H9 (cell line): ENCODE data around the gene TMEM234. TPM values are rescaled to one million over a fixed set of nuclear protein-coding genes. Genes with fewer than 3 reads are reported as not detected.

ENCODE experiments used
- DNase-seq: peaks from one replicate; pipeline ENCODE4 v3.0.0-alpha.2; 2017
- H2AFZ ChIP-seq: one replicate; pipeline ENCODE4 v1.6.1; 2013; ENCODE audit warnings: mild to moderate bottlenecking, low read length, control low read depth, moderate library complexity
- H2AK5ac ChIP-seq: 2 replicates; pipeline ENCODE4 v1.6.1; 2013; ENCODE audit warnings: low read length, control low read depth, mixed read lengths; ENCODE audit not compliant: insufficient read length
- H2BK120ac ChIP-seq: one replicate; pipeline ENCODE4 v1.6.1; 2013; ENCODE audit warnings: low read depth, mild to moderate bottlenecking, low read length, control low read depth, inconsistent platforms; ENCODE audit not compliant: poor library complexity, severe bottlenecking
- H2BK12ac ChIP-seq: 2 replicates; pipeline ENCODE4 v1.6.1; 2013; ENCODE audit warnings: low read length, control low read depth, mixed read lengths, low read depth; ENCODE audit not compliant: insufficient read length
- H2BK15ac ChIP-seq: 2 replicates; pipeline ENCODE4 v1.6.1; 2013; ENCODE audit warnings: low read depth, low read length, control low read depth
- H2BK20ac ChIP-seq: one replicate; pipeline ENCODE4 v1.6.1; 2013; ENCODE audit warnings: low read depth, mild to moderate bottlenecking, low read length, control low read depth, inconsistent platforms; ENCODE audit not compliant: poor library complexity, severe bottlenecking
- H2BK5ac ChIP-seq: 2 replicates; pipeline ENCODE4 v1.6.1; 2013; ENCODE audit warnings: low read length, control low read depth, mixed read lengths; ENCODE audit not compliant: insufficient read length
- H3K14ac ChIP-seq: 2 replicates; pipeline ENCODE4 v1.6.1; 2013; ENCODE audit warnings: low read length, control low read depth; ENCODE audit not compliant: insufficient read depth
- H3K18ac ChIP-seq: 2 replicates; pipeline ENCODE4 v1.6.1; 2013; ENCODE audit warnings: low read depth, mild to moderate bottlenecking, mixed read lengths, low read length, control low read depth; ENCODE audit not compliant: insufficient read length
- H3K23ac ChIP-seq: 2 replicates; pipeline ENCODE4 v1.6.1; 2013; ENCODE audit warnings: low read length, control low read depth, mixed read lengths, low read depth; ENCODE audit not compliant: insufficient read length
- H3K23me2 ChIP-seq: 2 replicates; pipeline ENCODE4 v1.6.1; 2013; ENCODE audit warnings: low read depth, mild to moderate bottlenecking, mixed read lengths, low read length, control low read depth; ENCODE audit not compliant: insufficient read length, poor library complexity, severe bottlenecking
- H3K27ac ChIP-seq: 2 replicates; pipeline ENCODE4 v1.5.1; 2013; ENCODE audit warnings: low read length, control low read depth, mixed read lengths, low read depth; ENCODE audit not compliant: insufficient read length
- H3K27me3 ChIP-seq: 2 replicates; pipeline ENCODE4 v1.6.1; 2013; ENCODE audit warnings: low read length, control low read depth, inconsistent platforms; ENCODE audit not compliant: insufficient read depth
- H3K4ac ChIP-seq: 2 replicates; pipeline ENCODE4 v1.6.1; 2013; ENCODE audit warnings: low read depth, mild to moderate bottlenecking, control low read depth, inconsistent platforms, low read length, moderate library complexity
- H3K4me1 ChIP-seq: 2 replicates; pipeline ENCODE4 v1.6.1; 2013; ENCODE audit warnings: low read length, control low read depth, inconsistent platforms; ENCODE audit not compliant: insufficient read depth
- H3K4me2 ChIP-seq: 2 replicates; pipeline ENCODE4 v1.6.1; 2013; ENCODE audit warnings: low read length, control low read depth, mixed read lengths; ENCODE audit not compliant: insufficient read length, insufficient read depth
- H3K56ac ChIP-seq: 2 replicates; pipeline ENCODE4 v1.6.1; 2013; ENCODE audit warnings: low read depth, mild to moderate bottlenecking, mixed read lengths, low read length, control low read depth; ENCODE audit not compliant: insufficient read length
- H3K79me1 ChIP-seq: 2 replicates; pipeline ENCODE4 v1.6.1; 2013; ENCODE audit warnings: low read depth, mild to moderate bottlenecking, moderate library complexity, low read length, control low read depth, inconsistent platforms; ENCODE audit not compliant: insufficient read depth, poor library complexity, severe bottlenecking
- H3K79me2 ChIP-seq: 2 replicates; pipeline ENCODE4 v1.6.1; 2013; ENCODE audit warnings: low read length, control low read depth, inconsistent platforms; ENCODE audit not compliant: insufficient read depth
- H3K9ac ChIP-seq: 2 replicates; pipeline ENCODE4 v1.6.1; 2013; ENCODE audit warnings: low read length, control low read depth, mixed read lengths; ENCODE audit not compliant: insufficient read length; ENCODE audit errors: extremely low read depth
- H3K9me3 ChIP-seq: one replicate; pipeline ENCODE4 v1.6.1; 2013; ENCODE audit warnings: low read depth, low read length, inconsistent platforms; ENCODE audit not compliant: control insufficient read depth
- H3T11ph ChIP-seq: one replicate; pipeline ENCODE4 v1.6.1; 2013; ENCODE audit warnings: mild to moderate bottlenecking, low read length, control low read depth, inconsistent platforms
- H4K20me1 ChIP-seq: one replicate; pipeline ENCODE4 v1.6.1; 2013; ENCODE audit not compliant: control insufficient read depth, insufficient read length, insufficient read depth
- H4K5ac ChIP-seq: 2 replicates; pipeline ENCODE4 v1.6.1; 2013; ENCODE audit warnings: low read depth, mild to moderate bottlenecking, mixed read lengths, low read length, control low read depth; ENCODE audit not compliant: insufficient read length
- H4K8ac ChIP-seq: replicated peaks from 2 replicates; pipeline ENCODE4 v1.6.1; 2013; ENCODE audit warnings: low read length, control low read depth, mixed read lengths, low read depth; ENCODE audit not compliant: insufficient read length
- H4K91ac ChIP-seq: 2 replicates; pipeline ENCODE4 v1.6.1; 2013; ENCODE audit warnings: low read depth, mild to moderate bottlenecking, moderate library complexity, mixed read lengths, low read length, control low read depth; ENCODE audit not compliant: insufficient read length
- H3K27ac Mint-ChIP-seq, 3 experiments: 2 replicates in 2 of 3; 3 replicates in 1 of 3; pipeline ENCODE4 v1.8.0; 2020 to 2021; ENCODE audit warnings: mixed read lengths in 3 of 3, mild to moderate bottlenecking in 1 of 3, moderate library complexity in 1 of 3
- H3K27me3 Mint-ChIP-seq: 2 replicates; pipeline ENCODE4 v1.8.0; 2021; ENCODE audit warnings: low read depth, mild to moderate bottlenecking, moderate library complexity, mixed read lengths
- H3K36me3 Mint-ChIP-seq, 3 experiments: 2 replicates in 2 of 3; 3 replicates in 1 of 3; pipeline ENCODE4 v1.8.0; 2020 to 2021; ENCODE audit warnings: low read depth in 3 of 3, mixed read lengths in 3 of 3; ENCODE audit not compliant: insufficient read depth in 1 of 3
- H3K4me1 Mint-ChIP-seq, 2 experiments: 2 replicates each; pipeline ENCODE4 v1.8.0; 2020; ENCODE audit warnings: mixed read lengths in 2 of 2
- H3K4me3 Mint-ChIP-seq, 2 experiments: 2 replicates in 1 of 2; 3 replicates in 1 of 2; pipeline ENCODE4 v1.8.0; 2020 to 2021; ENCODE audit warnings: mild to moderate bottlenecking in 2 of 2, mixed read lengths in 2 of 2, moderate library complexity in 1 of 2
- H3K9me3 Mint-ChIP-seq, 2 experiments: 2 replicates in 1 of 2; 3 replicates in 1 of 2; pipeline ENCODE4 v1.8.0; 2020; ENCODE audit warnings: mild to moderate bottlenecking in 2 of 2, mixed read lengths in 2 of 2, moderate library complexity in 1 of 2
- WGBS: extraction: QIAGEN DNeasy Blood & Tissue Kit; methylation state at CpG from one replicate; pipeline ENCODE4 v1.1.7; 2013; ENCODE audit warnings: missing lambda C conversion rate, low lambda C conversion rate, mixed read lengths; ENCODE audit not compliant: insufficient read length; ENCODE audit errors: extremely low coverage; 5-methylcytosine and 5-hydroxymethylcytosine counted together
- total RNA-seq: library from RNA; stranded (reverse); gene quantifications from 2 replicates; pipeline ENCODE4 v1.2.1, GENCODE V29; 2021
- TF ChIP-seq, protein P1 (sequence below): fragments of 200-600 bp; sonication (generic); conservative IDR thresholded peaks from 3 replicates; pipeline ENCODE4 v1.8.0; 2021; ENCODE audit warnings: antibody characterized with exemption, mild to moderate bottlenecking

TMEM234 gene
- total RNA-seq, 1 experiment from 2014 or later: 19.7 TPM

DNA sequence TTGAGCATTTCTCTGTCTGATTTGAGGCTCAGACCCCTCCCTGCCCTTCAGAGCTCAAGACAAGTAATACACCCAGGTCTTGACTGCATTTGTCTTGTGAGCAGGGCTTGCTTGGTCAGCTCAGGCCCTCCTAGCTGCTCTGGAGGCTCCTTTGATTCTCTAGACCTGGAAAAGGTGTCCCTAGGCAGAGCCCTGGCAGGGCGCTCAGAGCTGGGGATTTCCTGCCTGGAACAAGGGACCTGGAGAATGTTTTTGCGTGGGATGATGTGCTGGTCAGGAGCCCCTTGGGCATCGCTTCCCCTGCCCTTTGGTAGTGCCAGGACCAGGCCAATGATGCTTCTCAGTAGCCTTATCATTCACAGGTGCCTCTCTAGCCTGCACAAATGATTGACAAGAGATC is 26.6 kb downstream of the TMEM234 start:
- Histone ChIP-seq H4K20me1 (no peaks in the 10 kb centered on the region), H2AK5ac (no peak overlapping the region), H3K27me3 (no peaks in the 10 kb centered on the region), H3K79me2 (no peaks in the 10 kb centered on the region), H3K14ac (no peak overlapping the region), H3K23me2 (peaks cover 1% of the 10 kb centered on the region), H3K56ac (no peak overlapping the region), H4K5ac (no peak overlapping the region), H3K18ac (no peak overlapping the region), H3K9me3 (no peaks in the 10 kb centered on the region), H2BK120ac (no peak overlapping the region), H3K23ac (no peak overlapping the region), H3K4me2 (no peak overlapping the region), H3K79me1 (no peaks in the 10 kb centered on the region), H4K91ac (no peak overlapping the region), H3K4me1 (no peaks in the 10 kb centered on the region; the same call in 1 of the 2 replicates), H2AFZ (no peak overlapping the region), H2BK15ac (no peak overlapping the region), H2BK12ac (no peak overlapping the region), H3K9ac (no peak overlapping the region), H4K8ac (no peak overlapping the region), H3K4ac (no peak overlapping the region), H2BK20ac (no peak overlapping the region), H3K27ac (no peak overlapping the region), H3T11ph (no peak overlapping the region), H2BK5ac (no peak overlapping the region)
- Mint-ChIP-seq H3K27me3 (no peaks in the 10 kb centered on the region), H3K36me3 (peaks cover 49 to 78% (median 72%) of the 10 kb centered on the region in 3 experiments; a peak in 6 of 7 replicates), H3K9me3 (no peaks in the 10 kb centered on the region), H3K27ac (no peak overlapping the region), H3K4me3 (no peak overlapping the region), H3K4me1 (peaks cover 23 to 26% of the 10 kb centered on the region in 2 experiments)
- no peak for DNase-seq
- TF ChIP-seq, protein P1, sequence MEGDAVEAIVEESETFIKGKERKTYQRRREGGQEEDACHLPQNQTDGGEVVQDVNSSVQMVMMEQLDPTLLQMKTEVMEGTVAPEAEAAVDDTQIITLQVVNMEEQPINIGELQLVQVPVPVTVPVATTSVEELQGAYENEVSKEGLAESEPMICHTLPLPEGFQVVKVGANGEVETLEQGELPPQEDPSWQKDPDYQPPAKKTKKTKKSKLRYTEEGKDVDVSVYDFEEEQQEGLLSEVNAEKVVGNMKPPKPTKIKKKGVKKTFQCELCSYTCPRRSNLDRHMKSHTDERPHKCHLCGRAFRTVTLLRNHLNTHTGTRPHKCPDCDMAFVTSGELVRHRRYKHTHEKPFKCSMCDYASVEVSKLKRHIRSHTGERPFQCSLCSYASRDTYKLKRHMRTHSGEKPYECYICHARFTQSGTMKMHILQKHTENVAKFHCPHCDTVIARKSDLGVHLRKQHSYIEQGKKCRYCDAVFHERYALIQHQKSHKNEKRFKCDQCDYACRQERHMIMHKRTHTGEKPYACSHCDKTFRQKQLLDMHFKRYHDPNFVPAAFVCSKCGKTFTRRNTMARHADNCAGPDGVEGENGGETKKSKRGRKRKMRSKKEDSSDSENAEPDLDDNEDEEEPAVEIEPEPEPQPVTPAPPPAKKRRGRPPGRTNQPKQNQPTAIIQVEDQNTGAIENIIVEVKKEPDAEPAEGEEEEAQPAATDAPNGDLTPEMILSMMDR: no peak
- WGBS: no CpG with 5 or more reads among the region's 3 CpGs
